Chondrocyte (in vitro differentiated cells): ENCODE results near the gene RIC3. TPM values are rescaled to one million over a fixed set of nuclear protein-coding genes. Genes with fewer than 3 reads are reported as not detected.

Source experiments
- DNase-seq: peaks from one replicate; pipeline ENCODE4 v3.0.0; 2021; ENCODE audit warnings: mixed read lengths, low spot score
- H3K27ac Mint-ChIP-seq: one replicate; pipeline ENCODE4 v1.8.0; 2021; ENCODE audit warnings: mild to moderate bottlenecking, moderate library complexity, mixed read lengths; ENCODE audit not compliant: unreplicated experiment
- H3K27me3 Mint-ChIP-seq: 2 replicates; pipeline ENCODE4 v1.8.0; 2021; ENCODE audit warnings: low read depth, mixed read lengths
- H3K36me3 Mint-ChIP-seq: 2 replicates; pipeline ENCODE4 v1.8.0; 2021; ENCODE audit warnings: low read depth, mixed read lengths
- H3K4me1 Mint-ChIP-seq: 2 replicates; pipeline ENCODE4 v1.8.0; 2021; ENCODE audit warnings: low read depth, mild to moderate bottlenecking, mixed read lengths
- H3K4me3 Mint-ChIP-seq: one replicate; pipeline ENCODE4 v1.8.0; 2021; ENCODE audit warnings: mild to moderate bottlenecking, moderate library complexity, mixed read lengths; ENCODE audit not compliant: unreplicated experiment
- H3K9me3 Mint-ChIP-seq: 2 replicates; pipeline ENCODE4 v1.8.0; 2021; ENCODE audit warnings: low read depth, mixed read lengths
- total RNA-seq: library from RNA; stranded (reverse); gene quantifications from 3 replicates; pipeline ENCODE4 v1.2.1, GENCODE V29; 2021
- TF ChIP-seq, protein P1 (sequence below): fragments of 200-600 bp; sonication (generic); IDR thresholded peaks from 2 replicates; pipeline ENCODE4 v1.5.0; 2021; ENCODE audit warnings: antibody characterized with exemption, mild to moderate bottlenecking, moderate library complexity

Gene RIC3
- total RNA-seq, 1 donor from 2014 or later, result 0.12 TPM

GRCh38 chr11:8068605-8069221 lies 100.1 kb downstream of the RIC3 start:
- peaks cover 21% of the 10 kb centered on the region for H3K27me3 Mint-ChIP-seq
- DNase-seq, result peak; percentile 51
- no peaks in the 10 kb centered on the region for H3K36me3 Mint-ChIP-seq
- H3K27ac Mint-ChIP-seq, result peak overlapping the region; percentile 81
- TF ChIP-seq, protein P1, sequence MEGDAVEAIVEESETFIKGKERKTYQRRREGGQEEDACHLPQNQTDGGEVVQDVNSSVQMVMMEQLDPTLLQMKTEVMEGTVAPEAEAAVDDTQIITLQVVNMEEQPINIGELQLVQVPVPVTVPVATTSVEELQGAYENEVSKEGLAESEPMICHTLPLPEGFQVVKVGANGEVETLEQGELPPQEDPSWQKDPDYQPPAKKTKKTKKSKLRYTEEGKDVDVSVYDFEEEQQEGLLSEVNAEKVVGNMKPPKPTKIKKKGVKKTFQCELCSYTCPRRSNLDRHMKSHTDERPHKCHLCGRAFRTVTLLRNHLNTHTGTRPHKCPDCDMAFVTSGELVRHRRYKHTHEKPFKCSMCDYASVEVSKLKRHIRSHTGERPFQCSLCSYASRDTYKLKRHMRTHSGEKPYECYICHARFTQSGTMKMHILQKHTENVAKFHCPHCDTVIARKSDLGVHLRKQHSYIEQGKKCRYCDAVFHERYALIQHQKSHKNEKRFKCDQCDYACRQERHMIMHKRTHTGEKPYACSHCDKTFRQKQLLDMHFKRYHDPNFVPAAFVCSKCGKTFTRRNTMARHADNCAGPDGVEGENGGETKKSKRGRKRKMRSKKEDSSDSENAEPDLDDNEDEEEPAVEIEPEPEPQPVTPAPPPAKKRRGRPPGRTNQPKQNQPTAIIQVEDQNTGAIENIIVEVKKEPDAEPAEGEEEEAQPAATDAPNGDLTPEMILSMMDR, result no peak
- H3K4me3 Mint-ChIP-seq, result peak overlapping the region; percentile 40
- no peaks in the 10 kb centered on the region for H3K9me3 Mint-ChIP-seq
- H3K4me1 Mint-ChIP-seq, result peaks cover 24% of the 10 kb centered on the region

DNA sequence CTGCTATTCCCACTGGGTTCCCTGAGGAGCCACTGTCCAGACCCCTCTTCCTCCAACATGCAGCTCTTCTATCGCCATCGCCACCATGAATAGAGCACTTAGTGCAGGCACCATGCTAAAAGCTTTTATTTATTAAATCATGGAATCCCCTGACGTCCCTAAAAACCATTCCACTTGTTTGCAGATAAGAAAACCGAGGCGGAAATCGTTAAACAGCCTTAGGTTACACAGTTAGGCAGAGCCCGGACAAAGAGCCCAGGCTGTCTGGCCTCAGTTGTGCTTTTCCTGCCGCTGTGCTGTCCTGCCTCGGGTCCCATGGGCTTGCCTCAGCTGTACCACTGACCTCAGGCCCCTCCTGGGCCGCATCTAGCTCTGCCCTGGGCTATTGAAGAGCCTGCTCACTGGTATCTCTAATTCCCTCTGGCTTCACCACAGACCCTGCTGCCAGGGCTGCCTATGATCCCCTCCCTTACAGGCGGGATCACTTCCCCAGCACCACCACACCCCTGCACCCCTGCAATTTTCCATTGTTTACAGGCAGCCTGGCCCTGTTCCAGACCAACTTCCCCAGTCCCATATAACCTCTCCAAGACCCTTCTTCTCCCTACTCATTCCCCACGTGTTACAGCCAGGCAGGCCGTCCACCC lies 100.8 kb downstream of the RIC3 start:
- Mint-ChIP-seq H3K4me1 (peaks cover 30% of the 10 kb centered on the region), H3K4me3 (no peak overlapping the region), H3K27ac (peak overlapping the region; percentile 81)

DNA sequence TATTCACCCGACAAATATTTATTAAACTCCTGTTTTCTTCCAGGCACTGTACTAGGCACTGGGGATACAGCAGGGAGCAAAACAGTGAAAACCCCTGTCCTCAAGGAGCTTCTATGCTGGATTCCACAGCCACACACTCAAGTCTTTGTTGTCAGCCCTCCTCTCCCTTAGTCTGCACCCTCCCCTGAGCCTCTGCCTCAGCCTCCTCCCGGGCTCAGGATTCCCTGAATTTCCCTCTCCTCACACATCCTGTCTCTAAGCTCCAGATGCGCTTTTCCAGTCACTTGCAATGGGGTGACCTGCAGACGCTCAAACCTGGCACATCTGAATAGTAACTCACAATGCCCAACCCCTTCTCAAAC lies 101.3 kb downstream of the RIC3 start:
- TF ChIP-seq, protein P1, result no peak

More for the DNA sequence above, 100.8 kb downstream of the RIC3 start:
- Mint-ChIP-seq H3K36me3 (no peaks in the 10 kb centered on the region), H3K27me3 (peaks cover 16% of the 10 kb centered on the region), H3K9me3 (no peaks in the 10 kb centered on the region)
- DNase-seq, result peak; percentile 56
- TF ChIP-seq, protein P1, result no peak

DNA sequence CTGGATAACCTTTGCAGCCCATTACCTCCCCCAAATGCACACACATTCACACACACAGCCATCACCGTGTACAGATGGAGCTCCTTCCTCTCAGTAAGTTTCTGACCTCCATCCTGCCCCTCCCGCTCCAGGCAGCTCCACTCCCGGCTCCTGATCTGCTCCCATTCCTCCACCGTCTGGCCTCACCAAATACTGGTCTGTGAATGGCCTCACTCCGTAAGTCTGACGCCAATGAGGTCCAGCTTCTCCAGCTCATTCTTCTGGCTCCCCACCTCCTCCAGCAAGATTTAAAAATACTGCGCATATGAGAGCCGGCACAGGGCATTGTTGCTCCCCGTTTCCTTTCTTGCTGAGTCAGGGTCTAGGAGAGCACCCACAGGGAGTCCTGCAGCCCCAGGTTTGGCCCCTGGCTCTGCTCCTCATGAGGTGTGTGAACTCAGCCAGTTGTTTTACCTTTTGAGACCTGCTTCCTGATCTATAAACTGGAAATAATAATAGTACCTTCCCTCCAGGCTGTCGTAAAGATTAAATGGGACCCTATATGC lies 101.8 kb downstream of the RIC3 start:
- DNase-seq, result no peak
- H3K9me3 Mint-ChIP-seq, result no peaks in the 10 kb centered on the region
- TF ChIP-seq, protein P1, result no peak
- peaks cover 35% of the 10 kb centered on the region for H3K4me1 Mint-ChIP-seq
- no peak overlapping the region for H3K27ac Mint-ChIP-seq
- no peak overlapping the region for H3K4me3 Mint-ChIP-seq
- peaks cover 9% of the 10 kb centered on the region for H3K27me3 Mint-ChIP-seq
- no peaks in the 10 kb centered on the region for H3K36me3 Mint-ChIP-seq

More for the DNA sequence above, 101.3 kb downstream of the RIC3 start:
- DNase-seq, result no peak
- peaks cover 35% of the 10 kb centered on the region for H3K4me1 Mint-ChIP-seq
- no peak overlapping the region for H3K4me3 Mint-ChIP-seq
- H3K36me3 Mint-ChIP-seq, result no peaks in the 10 kb centered on the region
- peaks cover 11% of the 10 kb centered on the region for H3K27me3 Mint-ChIP-seq
- H3K27ac Mint-ChIP-seq, result no peak overlapping the region
- no peaks in the 10 kb centered on the region for H3K9me3 Mint-ChIP-seq

DNA sequence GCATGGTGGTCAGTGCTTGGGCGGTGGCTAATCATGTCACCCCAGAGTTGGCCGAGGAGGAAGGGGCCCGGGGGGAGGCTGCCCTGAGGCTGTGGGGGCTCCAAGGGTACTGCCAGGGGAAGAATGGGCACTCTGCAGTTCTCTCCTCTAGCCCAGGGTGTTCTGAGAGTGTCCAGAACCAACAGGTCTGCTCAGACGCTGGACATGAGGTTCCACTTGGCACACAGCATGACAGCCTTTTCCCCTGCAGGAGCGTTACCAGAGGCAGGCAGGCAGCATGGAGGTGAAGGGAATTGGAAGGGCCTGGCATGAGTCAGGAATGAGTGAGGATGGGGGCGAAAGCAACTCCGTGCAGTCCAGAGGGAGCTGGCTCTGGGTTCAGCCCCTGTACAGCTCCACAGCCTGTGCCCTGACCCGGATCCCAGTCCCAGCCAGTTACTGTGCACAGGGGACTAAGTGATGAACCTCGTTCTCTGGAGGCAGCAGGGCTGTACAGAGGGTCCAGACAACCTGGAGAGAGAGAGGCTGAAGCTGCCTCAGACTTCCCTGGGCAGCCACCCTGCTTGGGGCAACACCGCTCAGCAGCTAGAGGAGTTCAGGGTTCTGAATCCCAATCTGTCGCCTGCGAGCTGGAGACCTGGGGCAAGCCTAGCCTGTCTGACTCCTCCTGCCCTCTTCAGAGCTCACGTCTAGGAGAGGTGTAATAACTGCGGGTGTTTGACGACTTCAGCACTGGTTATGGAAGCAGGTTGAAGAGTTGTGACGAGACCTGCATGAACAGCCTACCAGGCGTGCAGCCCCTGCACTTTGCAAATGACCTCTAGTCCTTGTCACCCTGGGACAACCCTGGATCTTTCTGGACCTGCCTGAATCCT lies 102.6 kb downstream of the RIC3 start:
- peaks cover 3% of the 10 kb centered on the region for H3K27me3 Mint-ChIP-seq
- no peak overlapping the region for H3K4me3 Mint-ChIP-seq
- H3K4me1 Mint-ChIP-seq, result peaks cover 35% of the 10 kb centered on the region
- DNase-seq, result peak; percentile 53
- no peaks in the 10 kb centered on the region for H3K36me3 Mint-ChIP-seq
- no peak overlapping the region for H3K27ac Mint-ChIP-seq
- TF ChIP-seq, protein P1, result no peak
- no peaks in the 10 kb centered on the region for H3K9me3 Mint-ChIP-seq
